GM23338 (cell line): ENCODE data around the gene E4F1. TPM values are rescaled to one million over a fixed set of nuclear protein-coding genes. Genes with fewer than 3 reads are reported as not detected.

Experiments used
- ATAC-seq: fragments of 200-7000 bp; cut with Tn5 transposase; 3 replicates; pipeline ENCODE4 v1.9.1; 2020
- DNase-seq: peaks from one replicate; pipeline ENCODE4 v3.0.0-alpha.2; 2015; ENCODE audit warnings: low spot score
- H2AFZ ChIP-seq: fragments of 200-600 bp; sonication (generic); 2 replicates; pipeline ENCODE4 v1.8.0; 2016; ENCODE audit warnings: antibody characterized with exemption, mild to moderate bottlenecking, moderate library complexity
- H3F3A ChIP-seq: fragments of 200-600 bp; sonication (generic); replicated peaks from 2 replicates; pipeline ENCODE4 v1.8.0; 2017; ENCODE audit warnings: antibody characterized with exemption, mixed run types, low read depth
- H3K27ac ChIP-seq: fragments of 200-600 bp; sonication (generic); 2 replicates; pipeline ENCODE4 v1.6.1; 2016; ENCODE audit warnings: low read depth
- H3K27me3 ChIP-seq: fragments of 200-600 bp; sonication (generic); 2 replicates; pipeline ENCODE4 v1.8.0; 2016; ENCODE audit warnings: mild to moderate bottlenecking, mixed run types, moderate library complexity; ENCODE audit not compliant: insufficient read depth
- H3K36me3 ChIP-seq: fragments of 200-600 bp; sonication (generic); 2 replicates; pipeline ENCODE4 v1.8.0; 2016; ENCODE audit warnings: mild to moderate bottlenecking; ENCODE audit not compliant: insufficient read depth
- H3K4me1 ChIP-seq: fragments of 200-600 bp; sonication (generic); 2 replicates; pipeline ENCODE4 v1.8.0; 2016; ENCODE audit warnings: mild to moderate bottlenecking, moderate library complexity; ENCODE audit not compliant: insufficient read depth
- H3K4me2 ChIP-seq: fragments of 200-600 bp; sonication (generic); 2 replicates; pipeline ENCODE4 v1.7.1; 2017; ENCODE audit warnings: mixed run types
- H3K4me3 ChIP-seq: fragments of 200-600 bp; sonication (generic); 2 replicates; pipeline ENCODE4 v1.6.1; 2016; ENCODE audit warnings: mixed run types
- H3K79me2 ChIP-seq: fragments of 200-600 bp; sonication (generic); replicated peaks from 2 replicates; pipeline ENCODE4 v1.8.0; 2017; ENCODE audit warnings: mild to moderate bottlenecking; ENCODE audit not compliant: insufficient read depth
- H3K9me2 ChIP-seq: fragments of 200-600 bp; sonication (generic); 2 replicates; pipeline ENCODE4 v1.8.0; 2017; ENCODE audit not compliant: insufficient read depth
- H4K20me1 ChIP-seq: fragments of 200-600 bp; sonication (generic); replicated peaks from 2 replicates; pipeline ENCODE4 v1.8.0; 2017; ENCODE audit warnings: mild to moderate bottlenecking; ENCODE audit not compliant: insufficient read depth
- H3K27ac Mint-ChIP-seq: 2 replicates; pipeline ENCODE4 v1.8.0; 2020; ENCODE audit warnings: inconsistent platforms, mild to moderate bottlenecking, moderate library complexity, mixed read lengths
- H3K27me3 Mint-ChIP-seq: 3 replicates; pipeline ENCODE4 v1.8.0; 2022; ENCODE audit warnings: low read depth, mild to moderate bottlenecking, moderate library complexity, mixed read lengths, inconsistent platforms; ENCODE audit not compliant: insufficient read depth, poor library complexity
- H3K36me3 Mint-ChIP-seq: 3 replicates; pipeline ENCODE4 v1.8.0; 2021; ENCODE audit warnings: low read depth, mild to moderate bottlenecking, inconsistent platforms, moderate library complexity, mixed read lengths
- H3K4me1 Mint-ChIP-seq: 3 replicates; pipeline ENCODE4 v1.8.0; 2020; ENCODE audit warnings: mild to moderate bottlenecking, inconsistent platforms, mixed read lengths
- H3K4me3 Mint-ChIP-seq: 3 replicates; pipeline ENCODE4 v1.8.0; 2021; ENCODE audit warnings: moderate library complexity, mild to moderate bottlenecking, inconsistent platforms, mixed read lengths
- H3K9me3 Mint-ChIP-seq: 3 replicates; pipeline ENCODE4 v1.8.0; 2020; ENCODE audit warnings: moderate library complexity, mild to moderate bottlenecking, inconsistent platforms, mixed read lengths
- CREB1 ChIP-seq: fragments of 250-450 bp; sonication (Bioruptor Pico); IDR thresholded peaks from 2 replicates; pipeline ENCODE4 v1.5.0; 2020; ENCODE audit warnings: low read depth, mild to moderate bottlenecking, moderate library complexity
- EZH2 ChIP-seq: fragments of 200-600 bp; sonication (generic); IDR thresholded peaks from one replicate; pipeline ENCODE4 v1.8.0; 2017; ENCODE audit warnings: antibody characterized with exemption, mild to moderate bottlenecking, low read depth; ENCODE audit not compliant: unreplicated experiment
- EZH2phosphoT487 ChIP-seq: fragments of 200-600 bp; sonication (generic); IDR thresholded peaks from one replicate; pipeline ENCODE4 v1.8.1; 2018; ENCODE audit warnings: antibody characterized with exemption; ENCODE audit not compliant: unreplicated experiment
- JUNB ChIP-seq: IDR thresholded peaks from one replicate; pipeline ENCODE4 v1.6.1; 2016; ENCODE audit warnings: antibody characterized with exemption; ENCODE audit not compliant: unreplicated experiment
- NANOG ChIP-seq: IDR thresholded peaks from 2 replicates; pipeline ENCODE4 v1.6.1; 2016; ENCODE audit warnings: antibody characterized with exemption, borderline replicate concordance
- POLR2AphosphoS5 ChIP-seq: IDR thresholded peaks from 2 replicates; pipeline ENCODE4 v1.6.1; 2016; ENCODE audit warnings: antibody characterized with exemption, low read depth
- STAT1 ChIP-seq: IDR thresholded peaks from one replicate; pipeline ENCODE4 v1.6.1; 2016; ENCODE audit warnings: antibody characterized with exemption; ENCODE audit not compliant: unreplicated experiment
- ZNF331 ChIP-seq: fragments of 250-450 bp; sonication (Bioruptor Pico); IDR thresholded peaks from 2 replicates; pipeline ENCODE4 v1.5.0; 2020; ENCODE audit warnings: low read depth, mild to moderate bottlenecking, moderate library complexity
- polyA plus RNA-seq: library from polyadenylated mRNA; unstranded; fragments of >200 nt; fragmentation: Nextera tagmentation; extraction: Ambion mirVana; gene quantifications from 2 replicates; pipeline ENCODE4 v1.2.1, GENCODE V29; 2016
- total RNA-seq: library from RNA; depleted of rRNA; stranded (reverse); fragments of >200 nt; shearing (Covaris generic); gene quantifications from 2 replicates; pipeline ENCODE4 v1.2.3, GENCODE V29; 2014
- TF ChIP-seq, protein P1 (sequence below): IDR thresholded peaks from one replicate; pipeline ENCODE4 v1.6.1; 2018; ENCODE audit warnings: antibody characterized with exemption; ENCODE audit not compliant: unreplicated experiment
- TF ChIP-seq, protein P2 (sequence below), 2 experiments: fragments of 200-600 bp in 1 of 2; sonication (generic) in 1 of 2; conservative IDR thresholded peaks; 2 replicates each; pipeline versions ENCODE4 v1.5.1 to v1.6.1; 2016 to 2017; ENCODE audit warnings: antibody characterized with exemption in 2 of 2, low read depth in 2 of 2, mild to moderate bottlenecking in 2 of 2, moderate library complexity in 1 of 2
- TF ChIP-seq, protein P3 (sequence below): IDR thresholded peaks from 2 replicates; pipeline ENCODE4 v1.6.1; 2016; ENCODE audit warnings: antibody characterized with exemption

The E4F1 gene
- total and polyA plus RNA-seq, 2 experiments from 2014 or later, result 22.6 to 45.5 TPM

DNA sequence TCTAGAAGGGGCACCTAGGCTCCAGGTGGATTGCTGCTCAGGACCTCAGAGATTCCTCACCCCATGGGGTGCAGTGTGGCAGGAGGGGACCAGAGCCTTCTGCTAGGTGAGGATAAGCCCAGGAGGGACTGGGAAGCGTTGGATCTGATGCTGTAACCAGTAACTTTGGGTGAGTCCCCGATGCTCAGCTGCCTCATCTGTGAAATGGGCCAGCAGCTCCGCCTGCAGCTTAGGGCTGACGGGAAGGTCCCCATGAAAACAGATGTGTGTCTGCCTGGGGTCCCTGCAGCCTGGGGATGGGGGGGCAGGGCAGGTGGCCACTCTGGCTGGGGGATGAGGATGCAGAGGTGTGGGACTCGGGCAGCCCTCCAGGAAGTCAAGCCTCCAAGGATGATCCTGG lies 24.3 kb upstream of the E4F1 start (continued):
- TF ChIP-seq, protein P1, sequence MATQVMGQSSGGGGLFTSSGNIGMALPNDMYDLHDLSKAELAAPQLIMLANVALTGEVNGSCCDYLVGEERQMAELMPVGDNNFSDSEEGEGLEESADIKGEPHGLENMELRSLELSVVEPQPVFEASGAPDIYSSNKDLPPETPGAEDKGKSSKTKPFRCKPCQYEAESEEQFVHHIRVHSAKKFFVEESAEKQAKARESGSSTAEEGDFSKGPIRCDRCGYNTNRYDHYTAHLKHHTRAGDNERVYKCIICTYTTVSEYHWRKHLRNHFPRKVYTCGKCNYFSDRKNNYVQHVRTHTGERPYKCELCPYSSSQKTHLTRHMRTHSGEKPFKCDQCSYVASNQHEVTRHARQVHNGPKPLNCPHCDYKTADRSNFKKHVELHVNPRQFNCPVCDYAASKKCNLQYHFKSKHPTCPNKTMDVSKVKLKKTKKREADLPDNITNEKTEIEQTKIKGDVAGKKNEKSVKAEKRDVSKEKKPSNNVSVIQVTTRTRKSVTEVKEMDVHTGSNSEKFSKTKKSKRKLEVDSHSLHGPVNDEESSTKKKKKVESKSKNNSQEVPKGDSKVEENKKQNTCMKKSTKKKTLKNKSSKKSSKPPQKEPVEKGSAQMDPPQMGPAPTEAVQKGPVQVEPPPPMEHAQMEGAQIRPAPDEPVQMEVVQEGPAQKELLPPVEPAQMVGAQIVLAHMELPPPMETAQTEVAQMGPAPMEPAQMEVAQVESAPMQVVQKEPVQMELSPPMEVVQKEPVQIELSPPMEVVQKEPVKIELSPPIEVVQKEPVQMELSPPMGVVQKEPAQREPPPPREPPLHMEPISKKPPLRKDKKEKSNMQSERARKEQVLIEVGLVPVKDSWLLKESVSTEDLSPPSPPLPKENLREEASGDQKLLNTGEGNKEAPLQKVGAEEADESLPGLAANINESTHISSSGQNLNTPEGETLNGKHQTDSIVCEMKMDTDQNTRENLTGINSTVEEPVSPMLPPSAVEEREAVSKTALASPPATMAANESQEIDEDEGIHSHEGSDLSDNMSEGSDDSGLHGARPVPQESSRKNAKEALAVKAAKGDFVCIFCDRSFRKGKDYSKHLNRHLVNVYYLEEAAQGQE, result no peak
- TF ChIP-seq POLR2AphosphoS5, result no peak
- TF ChIP-seq, protein P2, sequence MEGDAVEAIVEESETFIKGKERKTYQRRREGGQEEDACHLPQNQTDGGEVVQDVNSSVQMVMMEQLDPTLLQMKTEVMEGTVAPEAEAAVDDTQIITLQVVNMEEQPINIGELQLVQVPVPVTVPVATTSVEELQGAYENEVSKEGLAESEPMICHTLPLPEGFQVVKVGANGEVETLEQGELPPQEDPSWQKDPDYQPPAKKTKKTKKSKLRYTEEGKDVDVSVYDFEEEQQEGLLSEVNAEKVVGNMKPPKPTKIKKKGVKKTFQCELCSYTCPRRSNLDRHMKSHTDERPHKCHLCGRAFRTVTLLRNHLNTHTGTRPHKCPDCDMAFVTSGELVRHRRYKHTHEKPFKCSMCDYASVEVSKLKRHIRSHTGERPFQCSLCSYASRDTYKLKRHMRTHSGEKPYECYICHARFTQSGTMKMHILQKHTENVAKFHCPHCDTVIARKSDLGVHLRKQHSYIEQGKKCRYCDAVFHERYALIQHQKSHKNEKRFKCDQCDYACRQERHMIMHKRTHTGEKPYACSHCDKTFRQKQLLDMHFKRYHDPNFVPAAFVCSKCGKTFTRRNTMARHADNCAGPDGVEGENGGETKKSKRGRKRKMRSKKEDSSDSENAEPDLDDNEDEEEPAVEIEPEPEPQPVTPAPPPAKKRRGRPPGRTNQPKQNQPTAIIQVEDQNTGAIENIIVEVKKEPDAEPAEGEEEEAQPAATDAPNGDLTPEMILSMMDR (conservative IDR thresholded peaks at IDR 0.05; ENCODE audit: low read depth in 2 of 2), result no peak
- TF ChIP-seq ZNF331 (CRISPR knock-in tag), result no peak

DNA sequence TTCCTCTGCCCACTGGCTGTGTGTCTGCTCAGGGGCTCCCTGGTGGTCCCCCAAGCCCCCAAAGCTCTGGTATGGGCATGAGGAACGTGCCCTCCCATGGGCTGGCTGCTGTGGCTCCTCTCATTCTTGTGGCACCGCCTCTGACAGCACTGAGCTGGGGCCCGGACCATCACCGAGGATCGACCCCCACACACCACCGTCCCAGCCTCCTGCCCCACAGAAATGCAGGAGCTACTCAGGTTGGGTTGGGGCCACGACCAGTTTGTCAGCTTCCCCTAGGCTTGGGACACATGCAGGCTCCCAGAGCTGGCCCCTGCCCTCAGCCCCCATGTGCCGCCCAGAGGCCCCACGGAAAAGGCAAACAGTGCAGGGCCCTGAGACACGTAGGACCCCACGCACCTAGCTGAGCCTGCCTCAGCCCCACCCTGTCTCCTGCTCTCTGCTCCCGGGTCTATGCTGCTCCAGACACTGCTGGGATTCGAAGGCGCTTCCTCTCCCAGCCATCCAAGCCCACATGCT lies 23.7 kb upstream of the E4F1 start:
- H3K27me3 ChIP-seq, result peaks cover 54% of the 10 kb centered on the region
- Mint-ChIP-seq H3K27me3 (peaks cover 39% of the 10 kb centered on the region), H3K4me1 (peaks cover 4% of the 10 kb centered on the region; the same call in 1 of the 3 replicates), H3K9me3 (no peaks in the 10 kb centered on the region), H3K36me3 (no peaks in the 10 kb centered on the region; the same call in 2 of the 3 replicates), H3K4me3 (no peak overlapping the region), H3K27ac (no peak overlapping the region)
- peaks cover 4% of the 10 kb centered on the region; the same call in 1 of the 2 replicates for H3K4me1 ChIP-seq
- H3K4me3 ChIP-seq, result no peak overlapping the region
- no peak overlapping the region for H3K4me2 ChIP-seq
- TF ChIP-seq, protein P2 (conservative IDR thresholded peaks at IDR 0.05; ENCODE audit: low read depth in 2 of 2), result no peak
- TF ChIP-seq ZNF331 (CRISPR knock-in tag), result no peak
- no peak for TF ChIP-seq EZH2phosphoT487
- no peak for TF ChIP-seq NANOG
- no peak for TF ChIP-seq CREB1 (CRISPR knock-in tag)
- no peak for TF ChIP-seq STAT1
- TF ChIP-seq, protein P1, result no peak
- TF ChIP-seq EZH2, result no peak
- TF ChIP-seq JUNB, result no peak
- no peak for TF ChIP-seq POLR2AphosphoS5
- TF ChIP-seq, protein P3, sequence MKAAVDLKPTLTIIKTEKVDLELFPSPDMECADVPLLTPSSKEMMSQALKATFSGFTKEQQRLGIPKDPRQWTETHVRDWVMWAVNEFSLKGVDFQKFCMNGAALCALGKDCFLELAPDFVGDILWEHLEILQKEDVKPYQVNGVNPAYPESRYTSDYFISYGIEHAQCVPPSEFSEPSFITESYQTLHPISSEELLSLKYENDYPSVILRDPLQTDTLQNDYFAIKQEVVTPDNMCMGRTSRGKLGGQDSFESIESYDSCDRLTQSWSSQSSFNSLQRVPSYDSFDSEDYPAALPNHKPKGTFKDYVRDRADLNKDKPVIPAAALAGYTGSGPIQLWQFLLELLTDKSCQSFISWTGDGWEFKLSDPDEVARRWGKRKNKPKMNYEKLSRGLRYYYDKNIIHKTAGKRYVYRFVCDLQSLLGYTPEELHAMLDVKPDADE, result no peak
- H4K20me1 ChIP-seq, result no peaks in the 10 kb centered on the region
- no peak overlapping the region for H3K27ac ChIP-seq
- H3K9me2 ChIP-seq, result no peaks in the 10 kb centered on the region
- no peak for ATAC-seq
- H3K36me3 ChIP-seq, result no peaks in the 10 kb centered on the region
- DNase-seq, result no peak
- H2AFZ ChIP-seq, result no peak overlapping the region
- H3K79me2 ChIP-seq, result no peaks in the 10 kb centered on the region
- H3F3A ChIP-seq, result no peaks in the 10 kb centered on the region; the same call in 1 of the 2 replicates
